GM20431 (cell line): ENCODE data around the gene CACNA2D1.

Experiments used
- in situ Hi-C: fragments of 300-500 bp; cut with MseI, MboI; formaldehyde crosslinking; loops from one replicate; pipeline ENCODE4 v1.15.0; 2020; ENCODE audit warnings: low sequenced_read_pairs; ENCODE audit not compliant: unreplicated experiment

The CACNA2D1 gene

DNA sequence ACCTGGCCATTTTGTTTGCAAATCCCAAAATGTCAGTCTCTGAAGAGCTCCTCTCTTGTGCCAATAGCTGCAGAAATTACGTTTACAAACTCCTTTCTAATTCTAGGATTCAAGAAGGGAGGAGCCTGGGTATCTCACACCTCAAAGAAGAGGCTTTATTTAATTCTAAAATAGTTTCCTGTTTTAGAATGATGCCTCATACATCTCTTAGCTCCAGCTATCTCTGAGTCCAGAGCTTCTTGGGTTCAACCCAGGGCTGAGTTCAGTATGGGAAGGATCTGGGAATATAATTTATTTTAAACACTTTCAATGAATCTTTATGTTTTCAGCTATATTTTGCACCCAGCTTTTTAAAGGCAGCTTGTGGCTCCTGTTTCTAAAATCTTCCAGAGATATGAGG is 150.1 kb downstream of the CACNA2D1 start:
- in situ Hi-C loops: no loop called here

DNA sequence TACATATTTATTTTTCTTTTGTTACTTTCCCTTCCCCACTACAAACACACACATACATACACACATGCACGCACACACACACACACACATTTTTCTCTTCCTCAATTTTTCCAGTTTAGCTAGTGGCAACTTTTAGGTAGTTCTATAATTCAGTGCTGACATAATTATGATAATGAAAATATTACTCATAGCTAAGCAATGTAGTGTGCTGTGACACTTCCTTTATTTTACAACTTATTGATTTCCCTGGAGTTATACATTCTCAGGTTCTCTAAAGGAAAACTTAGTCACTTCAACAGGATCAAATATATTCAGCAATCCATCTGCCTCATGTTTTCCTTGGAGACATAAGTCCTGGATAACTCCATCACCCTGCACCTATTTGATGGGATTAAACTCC is 151.6 kb downstream of the CACNA2D1 start:
- in situ Hi-C loops: no loop called here

DNA sequence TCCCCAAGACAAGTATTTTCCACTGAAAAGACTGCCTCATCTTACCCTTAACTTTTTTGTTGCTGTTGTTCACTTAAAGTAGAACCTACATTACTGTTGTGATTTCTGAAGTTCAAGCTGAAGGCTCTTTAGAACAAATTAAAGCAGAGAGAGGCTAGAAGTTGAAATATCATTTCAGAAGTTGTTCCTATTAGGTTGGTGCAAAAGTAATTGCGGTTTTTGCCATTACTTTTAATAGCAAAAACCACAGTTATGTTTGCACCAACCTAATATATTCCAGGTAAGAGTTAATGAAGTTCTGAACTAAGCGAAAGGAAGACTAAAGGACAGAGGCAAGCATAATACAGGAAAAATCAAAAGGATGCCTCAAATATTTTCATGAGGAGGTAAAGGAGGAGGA is 153.7 kb downstream of the CACNA2D1 start:
- in situ Hi-C loops: no loop called here

- in situ Hi-C loops: no loop called here
These were observed 154.4 kb downstream of the CACNA2D1 start for GRCh38 chr7:82289152-82289535.

- in situ Hi-C loops: no loop called here
These were observed 156.8 kb downstream of the CACNA2D1 start for GRCh38 chr7:82286798-82287140.

- in situ Hi-C loops: no loop called here
These were observed 157.3 kb downstream of the CACNA2D1 start for GRCh38 chr7:82286096-82286797.

- in situ Hi-C loops: no loop called here
These were observed 158.5 kb downstream of the CACNA2D1 start for GRCh38 chr7:82284936-82285519.

- in situ Hi-C loops: no loop called here
These were observed 168.2 kb downstream of the CACNA2D1 start for GRCh38 chr7:82275342-82275741.

- in situ Hi-C loops: no loop called here
These were observed 168.9 kb downstream of the CACNA2D1 start for GRCh38 chr7:82274681-82275080.

GRCh38 chr7:82273886-82274285 is 169.7 kb downstream of the CACNA2D1 start:
- in situ Hi-C loops: no loop called here

DNA sequence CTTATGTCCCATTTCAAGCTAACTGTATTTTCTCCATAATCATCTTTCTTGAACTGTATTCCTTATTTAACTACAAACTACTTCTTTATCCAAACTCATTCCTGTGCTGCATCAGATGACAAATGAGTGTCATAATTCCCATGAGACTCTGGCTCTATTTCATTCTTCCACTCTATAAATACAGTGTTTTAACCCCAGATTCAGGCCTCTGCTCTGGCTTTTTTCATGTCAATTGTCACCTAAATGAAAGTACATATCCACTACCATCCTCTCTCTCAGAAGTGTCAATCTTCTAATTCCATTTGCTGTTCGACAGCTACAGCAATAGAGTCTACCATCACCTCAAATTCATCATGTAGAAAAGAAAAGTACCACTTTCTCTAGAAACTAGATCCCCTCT is 172.7 kb downstream of the CACNA2D1 start:
- in situ Hi-C loops: no loop called here

DNA sequence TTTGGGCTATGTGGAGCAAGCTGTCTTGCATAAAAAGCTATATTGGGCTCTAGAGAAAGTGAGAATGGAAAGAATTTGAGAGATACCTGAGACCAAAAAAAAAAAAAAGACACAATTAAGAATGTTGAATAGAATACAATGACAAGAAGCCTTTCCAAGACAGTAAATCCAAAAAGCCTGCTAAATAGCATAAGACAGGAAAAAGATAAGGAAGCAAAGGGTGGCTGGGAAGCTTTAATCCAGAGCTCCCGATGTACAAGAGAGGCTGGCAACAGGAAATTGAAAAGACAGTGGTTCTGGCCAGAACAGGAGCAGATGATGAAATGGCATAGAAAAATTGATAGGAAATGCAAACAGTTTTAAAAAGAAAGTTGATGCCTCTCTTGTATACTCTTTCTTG is 174.9 kb downstream of the CACNA2D1 start:
- in situ Hi-C loops: no loop called here

- in situ Hi-C loops: no loop called here
These were observed 177.5 kb downstream of the CACNA2D1 start for GRCh38 chr7:82266081-82266480.

- in situ Hi-C loops: no loop called here
These were observed 178.7 kb downstream of the CACNA2D1 start for GRCh38 chr7:82264783-82265305.

GRCh38 chr7:82263920-82264782 is 179.4 kb downstream of the CACNA2D1 start:
- in situ Hi-C loops: no loop called here

DNA sequence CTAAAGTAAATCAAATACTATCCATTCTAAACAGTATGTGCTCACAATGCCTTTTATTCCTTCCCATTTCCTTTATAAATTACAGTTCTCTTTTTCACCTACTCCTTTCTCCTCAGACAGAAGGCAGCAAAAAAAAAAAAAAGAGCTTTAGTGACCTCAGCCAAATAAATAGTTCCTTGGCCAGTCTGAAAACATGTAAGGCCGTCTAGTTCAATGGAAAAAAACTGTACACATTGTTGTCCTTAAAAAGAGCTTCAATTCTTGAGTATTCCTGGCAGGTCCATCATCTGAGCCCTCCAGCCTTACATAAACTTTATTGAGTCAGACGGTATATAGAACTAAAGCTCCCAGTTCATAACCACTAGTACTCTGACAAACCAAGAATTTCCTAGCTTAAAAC is 185.4 kb downstream of the CACNA2D1 start:
- in situ Hi-C loops: no loop called here

GRCh38 chr7:82257118-82257695 is 186.4 kb downstream of the CACNA2D1 start:
- in situ Hi-C loops: no loop called here

DNA sequence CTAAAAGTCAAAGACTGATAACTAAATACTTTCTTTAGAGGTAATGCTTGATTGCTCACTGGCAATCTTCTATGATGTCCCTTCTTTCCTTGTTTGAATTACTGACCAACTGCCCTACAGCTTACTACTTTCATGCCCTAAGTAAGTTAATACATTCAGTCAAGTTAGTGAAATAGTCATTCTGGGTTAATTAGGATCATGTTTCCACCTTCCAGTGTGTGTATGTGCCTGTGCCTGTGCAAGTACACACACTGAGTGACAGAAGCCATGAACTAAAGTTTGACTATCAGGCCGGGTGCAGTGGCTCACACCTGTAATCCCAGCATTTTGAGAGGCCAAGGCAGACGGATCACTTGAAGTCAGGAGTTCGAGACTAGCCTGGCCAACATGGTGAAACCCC is 187.9 kb downstream of the CACNA2D1 start:
- in situ Hi-C loops: no loop called here

- in situ Hi-C loops: no loop called here
These were observed 193.0 kb downstream of the CACNA2D1 start for GRCh38 chr7:82250598-82250997.

DNA sequence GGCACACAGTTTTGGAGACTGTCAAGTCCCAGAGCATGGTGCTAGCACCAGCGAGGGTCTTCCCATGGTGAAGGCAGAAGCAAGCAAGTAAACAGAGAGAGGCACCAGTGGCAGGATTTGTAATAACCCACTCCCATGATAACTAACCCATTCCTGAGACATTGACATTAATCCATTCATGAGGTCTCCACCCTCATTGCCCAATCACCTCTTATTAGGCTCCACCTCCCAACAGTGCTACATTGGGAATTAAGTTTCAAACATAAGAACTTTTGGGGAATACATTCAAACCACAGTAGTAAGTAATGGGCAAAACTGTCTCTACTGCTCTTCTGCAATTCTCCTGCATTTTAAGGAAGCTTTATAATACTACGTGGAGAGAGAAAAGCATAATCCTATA is 193.6 kb downstream of the CACNA2D1 start:
- in situ Hi-C loops: no loop called here
